ENCODE measurements around the gene TTC39A.

DNA sequence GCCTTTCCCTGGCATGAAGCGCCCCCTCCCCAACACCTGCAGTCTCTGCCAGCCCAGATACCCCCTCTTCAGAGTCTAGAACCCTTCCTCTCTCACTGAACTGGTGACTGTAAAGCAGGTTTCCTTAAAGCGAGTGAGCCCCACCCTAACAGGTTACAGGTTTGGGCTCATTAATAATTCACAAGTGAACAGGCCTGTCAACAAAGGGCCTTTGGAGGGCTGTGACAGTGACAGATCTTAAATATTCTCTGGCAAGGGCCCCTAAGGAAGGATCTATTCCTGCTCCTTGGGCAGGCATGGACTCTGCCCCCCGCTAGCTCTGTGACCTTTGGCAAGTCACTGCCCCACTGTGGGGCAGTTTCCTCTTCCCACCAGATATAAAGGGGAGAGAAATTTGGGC, 5.6 kb upstream of the TTC39A start:
- TF ChIP-seq TAF1 (IDR thresholded peaks at IDR 0.05; ENCODE audit: borderline replicate concordance, insufficient read depth, low read length) (no peak), POLR2AphosphoS5 (IDR thresholded peaks at IDR 0.05; ENCODE audit: low read depth, low read length) (no peak)
- TF ChIP-seq, protein P1, sequence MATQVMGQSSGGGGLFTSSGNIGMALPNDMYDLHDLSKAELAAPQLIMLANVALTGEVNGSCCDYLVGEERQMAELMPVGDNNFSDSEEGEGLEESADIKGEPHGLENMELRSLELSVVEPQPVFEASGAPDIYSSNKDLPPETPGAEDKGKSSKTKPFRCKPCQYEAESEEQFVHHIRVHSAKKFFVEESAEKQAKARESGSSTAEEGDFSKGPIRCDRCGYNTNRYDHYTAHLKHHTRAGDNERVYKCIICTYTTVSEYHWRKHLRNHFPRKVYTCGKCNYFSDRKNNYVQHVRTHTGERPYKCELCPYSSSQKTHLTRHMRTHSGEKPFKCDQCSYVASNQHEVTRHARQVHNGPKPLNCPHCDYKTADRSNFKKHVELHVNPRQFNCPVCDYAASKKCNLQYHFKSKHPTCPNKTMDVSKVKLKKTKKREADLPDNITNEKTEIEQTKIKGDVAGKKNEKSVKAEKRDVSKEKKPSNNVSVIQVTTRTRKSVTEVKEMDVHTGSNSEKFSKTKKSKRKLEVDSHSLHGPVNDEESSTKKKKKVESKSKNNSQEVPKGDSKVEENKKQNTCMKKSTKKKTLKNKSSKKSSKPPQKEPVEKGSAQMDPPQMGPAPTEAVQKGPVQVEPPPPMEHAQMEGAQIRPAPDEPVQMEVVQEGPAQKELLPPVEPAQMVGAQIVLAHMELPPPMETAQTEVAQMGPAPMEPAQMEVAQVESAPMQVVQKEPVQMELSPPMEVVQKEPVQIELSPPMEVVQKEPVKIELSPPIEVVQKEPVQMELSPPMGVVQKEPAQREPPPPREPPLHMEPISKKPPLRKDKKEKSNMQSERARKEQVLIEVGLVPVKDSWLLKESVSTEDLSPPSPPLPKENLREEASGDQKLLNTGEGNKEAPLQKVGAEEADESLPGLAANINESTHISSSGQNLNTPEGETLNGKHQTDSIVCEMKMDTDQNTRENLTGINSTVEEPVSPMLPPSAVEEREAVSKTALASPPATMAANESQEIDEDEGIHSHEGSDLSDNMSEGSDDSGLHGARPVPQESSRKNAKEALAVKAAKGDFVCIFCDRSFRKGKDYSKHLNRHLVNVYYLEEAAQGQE (IDR thresholded peaks at IDR 0.05; ENCODE audit: insufficient read depth in 1 of 2, low read depth in 2 of 2, low read length in 2 of 2) = no peak

Data from PFSK-1 (cell line).